GM19099 (cell line): ENCODE results near the gene AFMID.

Experiments used
- POLR2A ChIP-seq: IDR thresholded peaks from 3 replicates; pipeline ENCODE4 v1.6.1; 2011; ENCODE audit warnings: low read depth; ENCODE audit not compliant: insufficient read length; ENCODE audit errors: extremely low read depth

The AFMID gene

GRCh38 chr17:78197147-78197832 lies 10.1 kb downstream of the AFMID start:
- no peak for TF ChIP-seq POLR2A

GRCh38 chr17:78200451-78200850 lies 13.3 kb downstream of the AFMID start:
- no peak for TF ChIP-seq POLR2A

GRCh38 chr17:78202666-78203065 lies 15.5 kb downstream of the AFMID start:
- no peak for TF ChIP-seq POLR2A

GRCh38 chr17:78204387-78205123 lies 17.4 kb downstream of the AFMID start:
- no peak for TF ChIP-seq POLR2A

- no peak for TF ChIP-seq POLR2A
Measured at GRCh38 chr17:78205124-78205775, 18.1 kb downstream of the AFMID start.

- TF ChIP-seq POLR2A = no peak
Measured at GRCh38 chr17:78206298-78206697, 19.1 kb downstream of the AFMID start.

- TF ChIP-seq POLR2A = no peak
Measured at GRCh38 chr17:78208486-78208885, 21.3 kb downstream of the AFMID start.

GRCh38 chr17:78210111-78210510 lies 22.9 kb downstream of the AFMID start:
- no peak for TF ChIP-seq POLR2A

- no peak for TF ChIP-seq POLR2A
Measured at GRCh38 chr17:78211032-78211431, 23.9 kb downstream of the AFMID start.

GRCh38 chr17:78214016-78214705 lies 27.0 kb downstream of the AFMID start, which contains the start of gene BIRC5:
TSS of gene BIRC5 (plus strand) at chr17:78214253. CDS start at chr17:78214317, 64 bp downstream.
- peak; percentile 64 for TF ChIP-seq POLR2A

- TF ChIP-seq POLR2A = no peak
Measured at GRCh38 chr17:78214706-78215061, 27.5 kb downstream of the AFMID start.

GRCh38 chr17:78219396-78220150 lies 32.4 kb downstream of the AFMID start:
- TF ChIP-seq POLR2A = no peak

- TF ChIP-seq POLR2A = no peak
Measured at GRCh38 chr17:78223061-78223460, 35.9 kb downstream of the AFMID start.

GRCh38 chr17:78223765-78224164 lies 36.6 kb downstream of the AFMID start:
- TF ChIP-seq POLR2A = no peak
